Measurements from ENCODE around the gene RIN1. TPM values are rescaled to one million over a fixed set of nuclear protein-coding genes. Genes with fewer than 3 reads are reported as not detected.

The RIN1 gene
- total and polyA plus RNA-seq, 2 donors (not counting 3 experiments of a cell fraction or from before 2014, with no cell fraction given), result 4.4 to 10.2 TPM

DNA sequence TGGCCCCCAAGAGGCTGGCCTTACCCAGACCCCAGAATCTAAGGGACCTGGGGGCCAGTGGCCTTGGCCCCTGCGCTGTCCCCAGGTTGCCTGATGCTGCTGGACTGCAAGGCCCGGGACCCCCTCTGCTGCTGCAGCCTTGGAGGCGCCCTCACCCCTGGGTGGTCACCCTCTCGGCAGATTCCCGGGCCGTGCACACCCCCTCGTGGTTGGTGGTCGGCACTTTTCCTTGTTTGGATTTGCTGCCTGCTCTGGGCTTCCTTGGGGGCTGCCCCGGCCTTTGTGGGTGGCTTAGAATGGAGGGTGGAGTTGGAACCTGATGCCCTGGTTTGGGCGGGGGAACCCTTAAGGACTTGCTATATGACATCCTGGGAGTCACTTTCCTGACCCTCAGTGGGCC lies 5.3 kb downstream of the RIN1 start:
- intact Hi-C loops (cut with micrococcal nuclease), result no loop called here
- Histone ChIP-seq H3K9me1 (replicated peaks; ENCODE audit: control insufficient read depth, extremely low read depth, insufficient read depth, low read length) (no peaks in the 10 kb centered on the region), H3K27ac (ENCODE audit: insufficient read depth, low read depth, low read length) (no peak overlapping the region), H4K20me1 (replicated peaks; ENCODE audit: control insufficient read depth, extremely low read depth, insufficient read depth, low read length) (no peaks in the 10 kb centered on the region), H3K4me1 (ENCODE audit: control insufficient read depth, extremely low read depth, insufficient read depth, low read length) (peaks cover 14% of the 10 kb centered on the region), H3K4me2 (ENCODE audit: insufficient read depth, low read length) (no peak overlapping the region), H3K9me3 (replicated peaks; ENCODE audit: control insufficient read depth, insufficient read depth, low read length) (no peaks in the 10 kb centered on the region), H3K36me3 (ENCODE audit: control insufficient read depth in 2 of 2, extremely low read depth in 1 of 2, insufficient read depth in 2 of 2, low read length in 2 of 2) (no peaks in the 10 kb centered on the region), H3K27me3 (ENCODE audit: control insufficient read depth in 2 of 2, insufficient read depth in 2 of 2, low read length in 2 of 2) (no peaks in the 10 kb centered on the region), H2AFZ (ENCODE audit: low read depth, low read length) (no peak overlapping the region), H3K79me2 (ENCODE audit: control insufficient read depth, insufficient read depth, low read length) (no peaks in the 10 kb centered on the region), H3K4me3 (replicated peaks in 1 of 3; ENCODE audit: insufficient read depth in 1 of 3, low read depth in 1 of 3, low read length in 3 of 3) (no peak overlapping the region), H3K9ac (replicated peaks; ENCODE audit: extremely low read depth, insufficient read depth, low read length) (no peak overlapping the region)
- TF ChIP-seq JUN (IDR thresholded peaks at IDR 0.05; ENCODE audit: borderline replicate concordance, insufficient read depth, insufficient read length, low read depth), result no peak
- ChIA-PET POLR2A (no interaction called here), CTCF (interaction anchor here (8.7 kb wide), 1 partner anchor 17 kb away, joined by 225 read pairs; the partner anchor contains the start of gene CD248)
- no TSS peak for BruUV-seq (replicated peaks)
- FAIRE-seq (no peak), DNase-seq (ENCODE audit: low read depth, low spot score) (no peak)
- dilution Hi-C loops (cut with MboI; ENCODE audit: extremely low pct_ligation_motif_present, low sequenced_read_pairs), result no loop called here

DNA sequence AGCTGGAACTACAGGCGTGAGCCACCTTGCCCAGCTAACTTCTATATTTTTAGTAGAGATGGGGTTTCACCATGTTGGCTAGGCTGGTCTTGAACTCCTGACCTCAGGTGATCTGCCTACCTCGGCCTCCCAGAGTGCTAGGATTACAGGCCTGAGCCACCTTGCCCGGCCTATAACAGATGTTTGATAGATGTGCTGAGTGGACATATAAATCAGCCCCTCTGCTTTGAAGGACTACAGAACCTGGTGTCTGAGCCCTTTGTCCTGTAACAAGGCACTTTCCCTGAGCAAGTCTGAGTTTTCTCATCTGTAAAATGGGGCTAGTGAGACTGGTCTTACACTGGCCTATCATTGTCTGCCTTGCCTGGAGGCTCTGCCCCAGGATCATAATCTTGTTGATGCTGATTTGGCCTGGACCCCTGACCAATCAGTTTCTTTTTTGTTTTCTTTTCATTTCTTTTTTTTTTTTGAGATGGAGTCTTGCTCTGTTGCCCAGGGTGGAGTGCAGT lies 7.0 kb downstream of the RIN1 start:
- ChIA-PET POLR2A (no interaction called here), CTCF (interaction anchor here (0.7 to 8.7 kb wide), 8 partner anchors 9 to 107 kb away, joined by 3 to 225 read pairs (median 4); partner anchors contain the start of genes CD248 and TMEM151A)
- H3K9ac ChIP-seq (replicated peaks; ENCODE audit: extremely low read depth, insufficient read depth, low read length), result no peak overlapping the region
- intact Hi-C loops (cut with micrococcal nuclease), result no loop called here
- H3K27me3 ChIP-seq (ENCODE audit: control insufficient read depth in 2 of 2, insufficient read depth in 2 of 2, low read length in 2 of 2), result no peaks in the 10 kb centered on the region
- no peaks in the 10 kb centered on the region for H3K79me2 ChIP-seq (ENCODE audit: control insufficient read depth, insufficient read depth, low read length)
- BruUV-seq (replicated peaks), result no TSS peak
- H3K9me3 ChIP-seq (replicated peaks; ENCODE audit: control insufficient read depth, insufficient read depth, low read length), result no peaks in the 10 kb centered on the region
- FAIRE-seq (no peak), DNase-seq (ENCODE audit: low read depth, low spot score) (no peak)
- H3K27ac ChIP-seq (ENCODE audit: insufficient read depth, low read depth, low read length), result no peak overlapping the region
- H3K4me2 ChIP-seq (ENCODE audit: insufficient read depth, low read length), result no peak overlapping the region
- H2AFZ ChIP-seq (ENCODE audit: low read depth, low read length), result no peak overlapping the region
- no peaks in the 10 kb centered on the region for H3K36me3 ChIP-seq (ENCODE audit: control insufficient read depth in 2 of 2, extremely low read depth in 1 of 2, insufficient read depth in 2 of 2, low read length in 2 of 2)
- TF ChIP-seq POLR2AphosphoS5 (IDR thresholded peaks at IDR 0.05; ENCODE audit: insufficient read depth, low read depth, low read length) (no peak), POLR2A (IDR thresholded peaks at IDR 0.05; ENCODE audit: low read depth, low read length) (no peak), EZH2 (IDR thresholded peaks at IDR 0.05; ENCODE audit: borderline replicate concordance, low read depth, low read length, severe bottlenecking) (no peak)
- TF ChIP-seq, protein P1, sequence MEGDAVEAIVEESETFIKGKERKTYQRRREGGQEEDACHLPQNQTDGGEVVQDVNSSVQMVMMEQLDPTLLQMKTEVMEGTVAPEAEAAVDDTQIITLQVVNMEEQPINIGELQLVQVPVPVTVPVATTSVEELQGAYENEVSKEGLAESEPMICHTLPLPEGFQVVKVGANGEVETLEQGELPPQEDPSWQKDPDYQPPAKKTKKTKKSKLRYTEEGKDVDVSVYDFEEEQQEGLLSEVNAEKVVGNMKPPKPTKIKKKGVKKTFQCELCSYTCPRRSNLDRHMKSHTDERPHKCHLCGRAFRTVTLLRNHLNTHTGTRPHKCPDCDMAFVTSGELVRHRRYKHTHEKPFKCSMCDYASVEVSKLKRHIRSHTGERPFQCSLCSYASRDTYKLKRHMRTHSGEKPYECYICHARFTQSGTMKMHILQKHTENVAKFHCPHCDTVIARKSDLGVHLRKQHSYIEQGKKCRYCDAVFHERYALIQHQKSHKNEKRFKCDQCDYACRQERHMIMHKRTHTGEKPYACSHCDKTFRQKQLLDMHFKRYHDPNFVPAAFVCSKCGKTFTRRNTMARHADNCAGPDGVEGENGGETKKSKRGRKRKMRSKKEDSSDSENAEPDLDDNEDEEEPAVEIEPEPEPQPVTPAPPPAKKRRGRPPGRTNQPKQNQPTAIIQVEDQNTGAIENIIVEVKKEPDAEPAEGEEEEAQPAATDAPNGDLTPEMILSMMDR (IDR thresholded peaks at IDR 0.05; ENCODE audit: extremely low read depth in 1 of 2, insufficient read depth in 1 of 2, low read depth in 1 of 2, low read length in 2 of 2), result no peak
- no peaks in the 10 kb centered on the region for H3K9me1 ChIP-seq (replicated peaks; ENCODE audit: control insufficient read depth, extremely low read depth, insufficient read depth, low read length)
- dilution Hi-C loops (cut with MboI; ENCODE audit: extremely low pct_ligation_motif_present, low sequenced_read_pairs), result no loop called here
- no peak overlapping the region for H3K4me3 ChIP-seq (replicated peaks in 1 of 3; ENCODE audit: insufficient read depth in 1 of 3, low read depth in 1 of 3, low read length in 3 of 3)
- no peaks in the 10 kb centered on the region for H4K20me1 ChIP-seq (replicated peaks; ENCODE audit: control insufficient read depth, extremely low read depth, insufficient read depth, low read length)
- H3K4me1 ChIP-seq (ENCODE audit: control insufficient read depth, extremely low read depth, insufficient read depth, low read length), result peaks cover 7% of the 10 kb centered on the region

Measured in endothelial cell of umbilical vein (primary cell).